NCI-H524 treated with DMSO at 0.1 percent for 48 hours (cell line): ENCODE results near the gene GPR183.

ENCODE experiments used
- DNase-seq: peaks from one replicate; lab custom pipeline; 2025; lab: John Stamatoyannopoulos, UW

Gene GPR183

DNA sequence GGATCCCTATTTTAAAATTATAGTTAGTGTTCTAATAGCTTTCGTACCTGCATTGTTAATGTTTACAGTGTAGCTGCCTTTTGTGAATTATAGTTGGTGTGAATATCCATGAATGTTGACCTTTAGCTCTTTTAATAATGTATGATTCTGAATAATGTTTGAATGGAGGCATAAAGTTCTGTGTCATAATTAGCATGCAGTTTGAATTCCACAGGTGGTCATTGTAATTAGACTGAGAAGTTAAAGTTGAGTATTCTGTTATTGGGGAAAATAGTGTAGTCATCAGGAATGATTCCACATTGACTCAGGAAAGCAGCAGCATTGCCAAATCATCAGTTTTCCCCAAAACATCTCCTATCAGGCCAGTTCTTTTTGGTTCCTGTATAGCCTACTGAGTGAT lies 61.1 kb downstream of the GPR183 start:
- no peak for DNase-seq
